ENCODE results near the gene ZXDB. TPM values are rescaled to one million over a fixed set of nuclear protein-coding genes. Genes with fewer than 3 reads are reported as not detected.
"Not testable (repeated sequence)": the region's sequence is repeated elsewhere in the genome, so short reads cannot be mapped to it uniquely, and the experiment has no call there.

The ZXDB gene
- total and polyA plus RNA-seq, 2 experiments from 2014 or later, result 2.5 to 16.1 TPM

DNA sequence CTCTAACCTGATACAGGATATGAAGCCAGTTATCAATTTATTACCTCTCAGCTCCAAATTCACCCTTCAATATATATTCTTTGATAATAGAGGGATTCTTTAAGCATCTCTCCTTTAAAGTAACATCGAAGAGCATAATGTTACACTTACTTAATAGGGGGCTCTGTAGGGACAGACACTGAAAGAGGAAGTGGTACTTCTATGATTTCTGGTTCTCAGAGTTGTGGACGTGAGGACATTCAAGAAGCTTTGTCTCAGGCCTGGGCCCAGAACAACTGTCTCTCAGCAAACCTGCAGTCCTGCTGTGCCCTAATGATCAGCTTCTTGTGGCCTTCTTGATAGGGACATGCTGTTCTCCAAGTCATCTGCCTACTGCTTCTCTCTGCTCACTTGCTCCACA is 4.2 kb upstream of the ZXDB start (continued):
- TF ChIP-seq, protein P1, sequence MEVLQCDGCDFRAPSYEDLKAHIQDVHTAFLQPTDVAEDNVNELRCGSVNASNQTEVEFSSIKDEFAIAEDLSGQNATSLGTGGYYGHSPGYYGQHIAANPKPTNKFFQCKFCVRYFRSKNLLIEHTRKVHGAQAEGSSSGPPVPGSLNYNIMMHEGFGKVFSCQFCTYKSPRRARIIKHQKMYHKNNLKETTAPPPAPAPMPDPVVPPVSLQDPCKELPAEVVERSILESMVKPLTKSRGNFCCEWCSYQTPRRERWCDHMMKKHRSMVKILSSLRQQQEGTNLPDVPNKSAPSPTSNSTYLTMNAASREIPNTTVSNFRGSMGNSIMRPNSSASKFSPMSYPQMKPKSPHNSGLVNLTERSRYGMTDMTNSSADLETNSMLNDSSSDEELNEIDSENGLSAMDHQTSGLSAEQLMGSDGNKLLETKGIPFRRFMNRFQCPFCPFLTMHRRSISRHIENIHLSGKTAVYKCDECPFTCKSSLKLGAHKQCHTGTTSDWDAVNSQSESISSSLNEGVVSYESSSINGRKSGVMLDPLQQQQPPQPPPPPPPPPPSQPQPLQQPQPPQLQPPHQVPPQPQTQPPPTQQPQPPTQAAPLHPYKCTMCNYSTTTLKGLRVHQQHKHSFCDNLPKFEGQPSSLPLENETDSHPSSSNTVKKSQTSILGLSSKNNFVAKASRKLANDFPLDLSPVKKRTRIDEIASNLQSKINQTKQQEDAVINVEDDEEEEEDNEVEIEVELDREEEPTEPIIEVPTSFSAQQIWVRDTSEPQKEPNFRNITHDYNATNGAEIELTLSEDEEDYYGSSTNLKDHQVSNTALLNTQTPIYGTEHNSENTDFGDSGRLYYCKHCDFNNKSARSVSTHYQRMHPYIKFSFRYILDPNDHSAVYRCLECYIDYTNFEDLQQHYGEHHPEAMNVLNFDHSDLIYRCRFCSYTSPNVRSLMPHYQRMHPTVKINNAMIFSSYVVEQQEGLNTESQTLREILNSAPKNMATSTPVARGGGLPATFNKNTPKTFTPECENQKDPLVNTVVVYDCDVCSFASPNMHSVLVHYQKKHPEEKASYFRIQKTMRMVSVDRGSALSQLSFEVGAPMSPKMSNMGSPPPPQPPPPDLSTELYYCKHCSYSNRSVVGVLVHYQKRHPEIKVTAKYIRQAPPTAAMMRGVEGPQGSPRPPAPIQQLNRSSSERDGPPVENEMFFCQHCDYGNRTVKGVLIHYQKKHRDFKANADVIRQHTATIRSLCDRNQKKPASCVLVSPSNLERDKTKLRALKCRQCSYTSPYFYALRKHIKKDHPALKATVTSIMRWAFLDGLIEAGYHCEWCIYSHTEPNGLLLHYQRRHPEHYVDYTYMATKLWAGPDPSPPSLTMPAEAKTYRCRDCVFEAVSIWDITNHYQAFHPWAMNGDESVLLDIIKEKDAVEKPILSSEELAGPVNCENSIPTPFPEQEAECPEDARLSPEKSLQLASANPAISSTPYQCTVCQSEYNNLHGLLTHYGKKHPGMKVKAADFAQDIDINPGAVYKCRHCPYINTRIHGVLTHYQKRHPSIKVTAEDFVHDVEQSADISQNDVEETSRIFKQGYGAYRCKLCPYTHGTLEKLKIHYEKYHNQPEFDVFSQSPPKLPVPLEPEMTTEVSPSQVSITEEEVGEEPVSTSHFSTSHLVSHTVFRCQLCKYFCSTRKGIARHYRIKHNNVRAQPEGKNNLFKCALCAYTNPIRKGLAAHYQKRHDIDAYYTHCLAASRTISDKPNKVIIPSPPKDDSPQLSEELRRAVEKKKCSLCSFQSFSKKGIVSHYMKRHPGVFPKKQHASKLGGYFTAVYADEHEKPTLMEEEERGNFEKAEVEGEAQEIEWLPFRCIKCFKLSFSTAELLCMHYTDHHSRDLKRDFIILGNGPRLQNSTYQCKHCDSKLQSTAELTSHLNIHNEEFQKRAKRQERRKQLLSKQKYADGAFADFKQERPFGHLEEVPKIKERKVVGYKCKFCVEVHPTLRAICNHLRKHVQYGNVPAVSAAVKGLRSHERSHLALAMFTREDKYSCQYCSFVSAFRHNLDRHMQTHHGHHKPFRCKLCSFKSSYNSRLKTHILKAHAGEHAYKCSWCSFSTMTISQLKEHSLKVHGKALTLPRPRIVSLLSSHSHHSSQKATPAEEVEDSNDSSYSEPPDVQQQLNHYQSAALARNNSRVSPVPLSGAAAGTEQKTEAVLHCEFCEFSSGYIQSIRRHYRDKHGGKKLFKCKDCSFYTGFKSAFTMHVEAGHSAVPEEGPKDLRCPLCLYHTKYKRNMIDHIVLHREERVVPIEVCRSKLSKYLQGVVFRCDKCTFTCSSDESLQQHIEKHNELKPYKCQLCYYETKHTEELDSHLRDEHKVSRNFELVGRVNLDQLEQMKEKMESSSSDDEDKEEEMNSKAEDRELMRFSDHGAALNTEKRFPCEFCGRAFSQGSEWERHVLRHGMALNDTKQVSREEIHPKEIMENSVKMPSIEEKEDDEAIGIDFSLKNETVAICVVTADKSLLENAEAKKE (CRISPR knock-in tag; IDR thresholded peaks at IDR 0.05), result no peak

DNA sequence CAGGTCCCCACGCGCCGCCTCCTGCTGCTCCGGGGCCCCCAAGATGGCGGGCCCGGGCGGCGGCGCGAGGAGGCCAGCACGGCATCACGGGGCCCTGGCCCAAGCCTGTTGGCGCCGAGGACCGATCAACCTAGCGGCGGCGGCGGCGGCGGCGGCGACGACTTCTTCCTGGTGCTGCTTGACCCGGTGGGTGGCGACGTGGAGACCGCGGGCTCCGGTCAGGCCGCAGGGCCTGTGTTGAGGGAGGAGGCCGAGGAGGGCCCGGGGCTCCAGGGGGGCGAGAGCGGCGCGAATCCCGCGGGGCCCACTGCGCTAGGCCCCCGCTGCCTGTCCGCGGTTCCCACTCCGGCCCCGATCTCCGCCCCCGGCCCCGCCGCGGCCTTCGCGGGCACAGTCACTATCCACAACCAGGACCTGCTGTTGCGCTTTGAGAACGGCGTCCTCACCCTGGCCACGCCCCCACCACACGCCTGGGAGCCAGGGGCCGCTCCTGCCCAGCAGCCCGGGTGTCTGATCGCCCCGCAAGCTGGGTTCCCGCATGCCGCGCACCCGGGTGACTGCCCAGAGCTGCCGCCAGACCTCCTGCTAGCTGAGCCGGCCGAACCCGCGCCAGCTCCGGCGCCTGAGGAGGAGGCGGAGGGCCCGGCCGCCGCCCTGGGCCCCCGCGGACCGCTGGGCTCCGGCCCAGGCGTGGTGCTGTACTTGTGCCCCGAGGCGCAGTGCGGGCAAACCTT is 516 bp downstream of the ZXDB start:
- H3K27ac ChIP-seq (ENCODE audit: low read depth), result not testable (repeated sequence)
- H3K4me3 ChIP-seq, result peak overlapping the region; percentile 60

DNA sequence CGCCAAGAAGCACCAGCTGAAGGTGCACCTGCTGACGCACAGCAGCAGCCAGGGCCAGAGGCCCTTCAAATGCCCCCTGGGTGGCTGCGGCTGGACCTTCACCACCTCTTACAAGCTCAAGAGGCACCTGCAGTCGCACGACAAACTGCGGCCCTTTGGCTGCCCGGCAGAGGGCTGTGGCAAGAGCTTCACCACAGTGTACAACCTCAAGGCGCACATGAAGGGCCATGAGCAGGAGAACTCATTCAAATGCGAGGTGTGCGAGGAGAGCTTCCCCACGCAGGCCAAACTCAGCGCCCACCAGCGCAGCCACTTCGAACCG is 1.0 kb downstream of the ZXDB start:
- peak overlapping the region; percentile 60 for H3K4me3 ChIP-seq
- not testable (repeated sequence) for H2AFZ ChIP-seq; H3K27ac Mint-ChIP-seq; H3K27ac ChIP-seq (ENCODE audit: low read depth); H3K36me3 Mint-ChIP-seq (ENCODE audit: low read depth); H3F3A ChIP-seq (replicated peaks; ENCODE audit: low read depth); H3K9me2 ChIP-seq (ENCODE audit: insufficient read depth); H3K27me3 ChIP-seq (ENCODE audit: insufficient read depth); H3K9me3 Mint-ChIP-seq; H3K27me3 Mint-ChIP-seq (ENCODE audit: insufficient read depth, low read depth, poor library complexity); H4K20me1 ChIP-seq (replicated peaks; ENCODE audit: insufficient read depth); H3K36me3 ChIP-seq (ENCODE audit: insufficient read depth)
- peak overlapping the region; percentile 70 for H3K4me2 ChIP-seq
- H3K4me1 ChIP-seq (ENCODE audit: insufficient read depth), result peaks cover 20% of the 10 kb centered on the region
- H3K4me1 Mint-ChIP-seq, result peaks cover 30% of the 10 kb centered on the region
- H3K79me2 ChIP-seq (replicated peaks; ENCODE audit: insufficient read depth), result peaks cover 38% of the 10 kb centered on the region
- H3K4me3 Mint-ChIP-seq, result peak overlapping the region; percentile 65
- ATAC-seq, result peak; percentile 79
- peak; percentile 44 for DNase-seq (ENCODE audit: low spot score)
- TF ChIP-seq, protein P2, sequence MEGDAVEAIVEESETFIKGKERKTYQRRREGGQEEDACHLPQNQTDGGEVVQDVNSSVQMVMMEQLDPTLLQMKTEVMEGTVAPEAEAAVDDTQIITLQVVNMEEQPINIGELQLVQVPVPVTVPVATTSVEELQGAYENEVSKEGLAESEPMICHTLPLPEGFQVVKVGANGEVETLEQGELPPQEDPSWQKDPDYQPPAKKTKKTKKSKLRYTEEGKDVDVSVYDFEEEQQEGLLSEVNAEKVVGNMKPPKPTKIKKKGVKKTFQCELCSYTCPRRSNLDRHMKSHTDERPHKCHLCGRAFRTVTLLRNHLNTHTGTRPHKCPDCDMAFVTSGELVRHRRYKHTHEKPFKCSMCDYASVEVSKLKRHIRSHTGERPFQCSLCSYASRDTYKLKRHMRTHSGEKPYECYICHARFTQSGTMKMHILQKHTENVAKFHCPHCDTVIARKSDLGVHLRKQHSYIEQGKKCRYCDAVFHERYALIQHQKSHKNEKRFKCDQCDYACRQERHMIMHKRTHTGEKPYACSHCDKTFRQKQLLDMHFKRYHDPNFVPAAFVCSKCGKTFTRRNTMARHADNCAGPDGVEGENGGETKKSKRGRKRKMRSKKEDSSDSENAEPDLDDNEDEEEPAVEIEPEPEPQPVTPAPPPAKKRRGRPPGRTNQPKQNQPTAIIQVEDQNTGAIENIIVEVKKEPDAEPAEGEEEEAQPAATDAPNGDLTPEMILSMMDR (conservative IDR thresholded peaks at IDR 0.05; ENCODE audit: low read depth in 2 of 2), result 0 out of 4 replicates have a peak, but pooled peaks of 1 of the 2 experiments have one; percentile 4

More for the DNA sequence above, 516 bp downstream of the ZXDB start:
- not testable (repeated sequence) for H3K27me3 Mint-ChIP-seq (ENCODE audit: insufficient read depth, low read depth, poor library complexity); H3K27me3 ChIP-seq (ENCODE audit: insufficient read depth); H3K9me3 Mint-ChIP-seq; H3K9me2 ChIP-seq (ENCODE audit: insufficient read depth); H3F3A ChIP-seq (replicated peaks; ENCODE audit: low read depth); H3K36me3 Mint-ChIP-seq (ENCODE audit: low read depth); H4K20me1 ChIP-seq (replicated peaks; ENCODE audit: insufficient read depth); H3K27ac Mint-ChIP-seq; H3K36me3 ChIP-seq (ENCODE audit: insufficient read depth); H2AFZ ChIP-seq
- H3K4me1 Mint-ChIP-seq, result peaks cover 30% of the 10 kb centered on the region
- peaks cover 33% of the 10 kb centered on the region for H3K79me2 ChIP-seq (replicated peaks; ENCODE audit: insufficient read depth)
- peak overlapping the region; percentile 70 for H3K4me2 ChIP-seq
- DNase-seq (ENCODE audit: low spot score) (peak; percentile 18), ATAC-seq (peak; percentile 90)
- peaks cover 16% of the 10 kb centered on the region for H3K4me1 ChIP-seq (ENCODE audit: insufficient read depth)
- H3K4me3 Mint-ChIP-seq, result peak overlapping the region; percentile 65; the same call in 2 of the 3 replicates
